Measurements from ENCODE around the gene EXT2.

The EXT2 gene

GRCh38 chr11:44257338-44258189 is 162.1 kb downstream of the EXT2 start:
- H3K27ac ChIP-seq: no peak overlapping the region
- TF ChIP-seq, protein P1, sequence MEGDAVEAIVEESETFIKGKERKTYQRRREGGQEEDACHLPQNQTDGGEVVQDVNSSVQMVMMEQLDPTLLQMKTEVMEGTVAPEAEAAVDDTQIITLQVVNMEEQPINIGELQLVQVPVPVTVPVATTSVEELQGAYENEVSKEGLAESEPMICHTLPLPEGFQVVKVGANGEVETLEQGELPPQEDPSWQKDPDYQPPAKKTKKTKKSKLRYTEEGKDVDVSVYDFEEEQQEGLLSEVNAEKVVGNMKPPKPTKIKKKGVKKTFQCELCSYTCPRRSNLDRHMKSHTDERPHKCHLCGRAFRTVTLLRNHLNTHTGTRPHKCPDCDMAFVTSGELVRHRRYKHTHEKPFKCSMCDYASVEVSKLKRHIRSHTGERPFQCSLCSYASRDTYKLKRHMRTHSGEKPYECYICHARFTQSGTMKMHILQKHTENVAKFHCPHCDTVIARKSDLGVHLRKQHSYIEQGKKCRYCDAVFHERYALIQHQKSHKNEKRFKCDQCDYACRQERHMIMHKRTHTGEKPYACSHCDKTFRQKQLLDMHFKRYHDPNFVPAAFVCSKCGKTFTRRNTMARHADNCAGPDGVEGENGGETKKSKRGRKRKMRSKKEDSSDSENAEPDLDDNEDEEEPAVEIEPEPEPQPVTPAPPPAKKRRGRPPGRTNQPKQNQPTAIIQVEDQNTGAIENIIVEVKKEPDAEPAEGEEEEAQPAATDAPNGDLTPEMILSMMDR (IDR thresholded peaks at IDR 0.05): no peak
- no peak for TF ChIP-seq ZFX (IDR thresholded peaks at IDR 0.05; ENCODE audit: borderline replicate concordance)

DNA sequence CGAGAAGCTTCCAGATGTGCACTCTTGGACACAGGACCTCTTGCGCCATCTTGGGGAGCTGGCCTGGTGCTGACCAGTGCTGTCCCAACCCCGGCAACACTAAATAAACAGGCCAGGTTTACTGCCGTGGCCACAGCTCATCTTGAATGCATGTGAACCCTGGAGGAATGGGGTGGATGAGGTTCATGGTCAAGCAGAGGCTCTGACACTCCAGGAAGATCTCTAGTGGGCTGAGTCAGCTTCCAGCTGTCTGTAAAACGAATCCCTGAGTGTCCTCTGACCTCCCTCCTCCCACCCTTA is 162.7 kb downstream of the EXT2 start:
- TF ChIP-seq ZFX (IDR thresholded peaks at IDR 0.05; ENCODE audit: borderline replicate concordance): no peak
- TF ChIP-seq, protein P1 (IDR thresholded peaks at IDR 0.05): no peak
- H3K27ac ChIP-seq: no peak overlapping the region

DNA sequence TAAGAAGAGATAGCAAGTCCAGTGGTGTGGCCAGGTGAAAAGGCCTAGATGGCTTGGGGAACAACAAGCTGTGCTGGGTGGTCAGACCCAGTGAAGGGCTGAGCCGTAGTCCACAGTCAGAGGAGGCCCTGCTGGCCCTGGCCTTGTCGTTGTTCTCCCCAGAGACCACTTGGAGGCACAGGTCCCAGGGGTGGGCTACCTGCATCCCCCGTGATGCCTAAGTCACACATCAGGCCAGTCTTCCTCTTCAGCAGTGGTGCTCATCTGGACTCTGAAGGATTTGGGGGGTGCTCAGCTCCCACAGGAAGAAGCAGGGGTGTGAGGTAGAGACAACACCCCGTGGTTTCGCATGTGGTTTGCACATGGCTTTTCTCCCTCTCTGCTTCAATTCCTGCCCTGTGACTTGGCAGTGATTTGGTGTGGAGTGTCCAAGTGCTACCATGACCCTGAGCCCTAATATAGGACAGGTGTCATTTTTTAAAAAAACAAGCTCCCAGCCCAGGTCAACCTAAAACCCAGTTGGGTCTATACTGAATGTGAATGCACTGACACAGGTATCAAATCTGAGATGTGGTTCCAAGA is 163.5 kb downstream of the EXT2 start:
- no peak overlapping the region for H3K27ac ChIP-seq
- TF ChIP-seq, protein P1 (IDR thresholded peaks at IDR 0.05): no peak
- TF ChIP-seq ZFX (IDR thresholded peaks at IDR 0.05; ENCODE audit: borderline replicate concordance): no peak

- TF ChIP-seq, protein P1 (IDR thresholded peaks at IDR 0.05): no peak
- TF ChIP-seq ZFX (IDR thresholded peaks at IDR 0.05; ENCODE audit: borderline replicate concordance): no peak
- H3K27ac ChIP-seq: no peak overlapping the region
These were observed 164.6 kb downstream of the EXT2 start for GRCh38 chr11:44260081-44260480.

DNA sequence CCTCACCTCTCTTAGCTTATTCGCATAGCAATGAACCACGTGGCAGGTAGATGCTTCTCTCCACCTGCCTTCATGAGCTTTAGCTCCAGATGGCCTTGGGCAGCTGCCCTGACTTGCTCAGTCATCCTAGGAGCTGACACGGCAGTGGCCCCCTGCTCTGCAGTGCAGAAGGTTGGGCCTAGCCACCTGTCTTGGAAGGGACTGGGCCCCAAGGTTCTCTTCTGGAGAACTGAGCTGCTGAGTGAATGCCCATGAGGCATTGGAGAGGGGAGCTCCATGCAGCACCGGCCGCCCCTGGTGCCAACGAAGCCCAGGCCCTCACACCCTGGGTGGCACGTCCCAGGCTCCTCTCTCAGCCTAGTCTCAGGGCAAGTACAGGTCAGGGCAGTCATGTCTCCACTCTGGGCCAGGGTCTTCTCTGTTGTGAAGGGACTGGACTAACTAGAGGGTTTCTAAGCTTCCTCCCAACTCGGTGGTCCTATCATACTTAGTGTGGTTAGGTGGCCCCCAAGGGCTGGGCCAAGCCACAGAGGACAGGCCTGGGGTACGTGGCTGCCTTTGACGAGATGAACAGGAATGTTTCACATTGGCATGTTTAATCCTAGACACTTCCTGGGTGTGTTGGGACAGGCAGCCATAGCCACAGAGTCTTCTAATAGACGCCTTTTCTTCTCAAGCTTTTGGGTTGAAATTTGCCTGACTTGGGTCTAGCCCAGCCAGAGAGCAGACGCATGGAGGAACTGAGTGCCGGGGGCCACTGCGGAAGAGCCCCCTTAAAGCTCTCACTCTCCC is 166.5 kb downstream of the EXT2 start:
- TF ChIP-seq, protein P1 (IDR thresholded peaks at IDR 0.05): no peak
- no peak for TF ChIP-seq ZFX (IDR thresholded peaks at IDR 0.05; ENCODE audit: borderline replicate concordance)
- H3K27ac ChIP-seq: no peak overlapping the region

DNA sequence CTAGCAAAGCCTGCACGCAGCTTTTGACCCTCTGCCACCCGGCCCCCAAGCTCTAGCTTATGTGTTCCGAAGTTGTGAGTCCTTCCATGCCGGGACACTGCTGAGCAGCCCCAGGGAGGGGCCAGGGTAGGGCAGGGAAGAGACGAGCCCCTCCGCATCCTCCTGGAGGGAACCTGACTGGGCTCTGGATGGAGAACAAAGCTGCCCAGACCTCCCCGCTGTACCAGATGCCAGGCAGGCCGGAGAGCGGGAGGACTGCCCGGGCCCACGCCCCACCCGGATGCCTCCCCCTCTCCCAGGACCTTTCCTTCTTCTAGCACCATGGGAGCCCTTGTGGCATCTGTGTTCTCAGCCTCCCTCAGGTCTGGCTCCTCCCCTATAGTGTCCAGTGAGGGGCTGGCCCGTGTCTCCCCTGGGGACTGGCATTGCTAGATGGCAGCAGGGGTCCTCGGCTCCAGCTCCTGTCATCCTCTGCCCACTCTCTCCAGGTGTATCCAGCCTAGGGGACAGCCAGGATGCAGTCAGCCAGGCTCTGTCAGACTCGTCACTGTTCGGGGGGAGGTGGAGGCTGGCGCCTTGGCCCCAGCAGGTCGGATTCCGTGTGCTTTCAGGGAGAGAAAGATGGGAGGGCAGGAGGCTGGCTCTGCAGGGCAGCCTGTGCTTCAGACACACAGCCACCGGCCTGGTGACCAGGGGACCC is 168.4 kb downstream of the EXT2 start:
- no peak for TF ChIP-seq ZFX (IDR thresholded peaks at IDR 0.05; ENCODE audit: borderline replicate concordance)
- TF ChIP-seq, protein P1 (IDR thresholded peaks at IDR 0.05): no peak
- H3K27ac ChIP-seq: no peak overlapping the region

Measured in 22Rv1 (cell line).